Endodermal cell (in vitro differentiated cells): Measurements from ENCODE around the gene ADAM19. TPM values are rescaled to one million over a fixed set of nuclear protein-coding genes. Genes with fewer than 3 reads are reported as not detected.

Source experiments
- DNase-seq: peaks from one replicate; pipeline ENCODE4 v3.0.0-alpha.2; 2017
- H3K27ac ChIP-seq: 2 replicates; pipeline ENCODE4 v1.5.1; 2013; ENCODE audit warnings: mild to moderate bottlenecking, low read depth, low read length, moderate library complexity
- H3K27me3 ChIP-seq: 2 replicates; pipeline ENCODE4 v1.6.1; 2013; ENCODE audit warnings: mild to moderate bottlenecking, low read length, moderate library complexity; ENCODE audit not compliant: insufficient read depth, control insufficient read depth, poor library complexity, severe bottlenecking
- H3K36me3 ChIP-seq: 2 replicates; pipeline ENCODE4 v1.7.0; 2013; ENCODE audit warnings: mild to moderate bottlenecking, low read length, moderate library complexity; ENCODE audit not compliant: control insufficient read depth, insufficient read depth
- H3K4me1 ChIP-seq: one replicate; pipeline ENCODE4 v1.7.0; 2013; ENCODE audit warnings: low read length; ENCODE audit not compliant: control insufficient read depth, insufficient read depth
- H3K4me3 ChIP-seq: 2 replicates; pipeline ENCODE4 v1.5.1; 2013; ENCODE audit warnings: mild to moderate bottlenecking, low read length, moderate library complexity
- H3K9ac ChIP-seq: 2 replicates; pipeline ENCODE4 v1.6.1; 2013; ENCODE audit warnings: mild to moderate bottlenecking, low read length, moderate library complexity; ENCODE audit not compliant: poor library complexity, severe bottlenecking; ENCODE audit errors: extremely low read depth
- H3K9me3 ChIP-seq: 2 replicates; pipeline ENCODE4 v1.6.1; 2013; ENCODE audit warnings: mild to moderate bottlenecking, low read length, moderate library complexity; ENCODE audit not compliant: control insufficient read depth
- H3K27ac Mint-ChIP-seq: 2 replicates; pipeline ENCODE4 v1.8.0; 2020; ENCODE audit warnings: mixed read lengths
- H3K27me3 Mint-ChIP-seq: 2 replicates; pipeline ENCODE4 v1.8.0; 2021; ENCODE audit warnings: mild to moderate bottlenecking, mixed read lengths; ENCODE audit not compliant: insufficient read depth
- H3K36me3 Mint-ChIP-seq: 2 replicates; pipeline ENCODE4 v1.8.0; 2020; ENCODE audit warnings: low read depth, mixed read lengths
- H3K4me1 Mint-ChIP-seq: 2 replicates; pipeline ENCODE4 v1.8.0; 2020; ENCODE audit warnings: mixed read lengths
- H3K4me3 Mint-ChIP-seq: 2 replicates; pipeline ENCODE4 v1.8.0; 2020; ENCODE audit warnings: mild to moderate bottlenecking, moderate library complexity, mixed read lengths
- H3K9me3 Mint-ChIP-seq: 2 replicates; pipeline ENCODE4 v1.8.0; 2020; ENCODE audit warnings: mild to moderate bottlenecking, mixed read lengths
- CTCF ChIP-seq: fragments of 200-600 bp; sonication (generic); conservative IDR thresholded peaks from 2 replicates; pipeline ENCODE4 v1.5.0; 2021; ENCODE audit warnings: antibody characterized with exemption, mild to moderate bottlenecking
- WGBS, 2 experiments: methylation state at CpG; one replicate each; pipeline versions ENCODE4 v1.1.5 to v1.1.7; 2013; ENCODE audit warnings: missing lambda C conversion rate in 2 of 2, mixed read lengths in 1 of 2; ENCODE audit not compliant: insufficient coverage in 1 of 2, insufficient read length in 1 of 2; 5-methylcytosine and 5-hydroxymethylcytosine counted together
- total RNA-seq, 2 donors: library from RNA; stranded (reverse); fragmentation: NEBNext Ultra II Directional in 1 of 2; extraction: Animal tissue kit (Norgen Biotek cat#: 25700) in 1 of 2; gene quantifications; 2 replicates in 1 of 2; 3 replicates in 1 of 2; pipeline ENCODE4 v1.2.1, GENCODE V29; 2021

Gene ADAM19
- total RNA-seq, 2 donors from 2014 or later: 96.1 to 119 TPM

GRCh38 chr5:157491471-157491995, 84.0 kb downstream of the ADAM19 start:
- TF ChIP-seq CTCF: no peak
- no peaks in the 10 kb centered on the region for H3K9me3 Mint-ChIP-seq
- H3K36me3 ChIP-seq: peaks cover 96% of the 10 kb centered on the region
- no peaks in the 10 kb centered on the region for H3K4me1 ChIP-seq
- no peaks in the 10 kb centered on the region for H3K4me1 Mint-ChIP-seq
- WGBS, 2 experiments: 94 to 97% methylated on average over 9 to 11 of the region's 11 CpGs
- no peaks in the 10 kb centered on the region for H3K27me3 Mint-ChIP-seq
- no peak for DNase-seq
- no peak overlapping the region for H3K4me3 Mint-ChIP-seq
- peaks cover 68% of the 10 kb centered on the region for H3K36me3 Mint-ChIP-seq
- no peaks in the 10 kb centered on the region for H3K27me3 ChIP-seq
- no peak overlapping the region for H3K27ac ChIP-seq
- no peaks in the 10 kb centered on the region for H3K9me3 ChIP-seq
- no peak overlapping the region for H3K4me3 ChIP-seq
- H3K27ac Mint-ChIP-seq: no peak overlapping the region
- no peak overlapping the region for H3K9ac ChIP-seq

- Histone ChIP-seq H3K4me1 (no peaks in the 10 kb centered on the region), H3K36me3 (peaks cover 96% of the 10 kb centered on the region), H3K27ac (no peak overlapping the region), H3K9me3 (no peaks in the 10 kb centered on the region), H3K4me3 (no peak overlapping the region), H3K27me3 (no peaks in the 10 kb centered on the region), H3K9ac (no peak overlapping the region)
- no peak for DNase-seq
- no peak for TF ChIP-seq CTCF
- Mint-ChIP-seq H3K27me3 (no peaks in the 10 kb centered on the region), H3K36me3 (peaks cover 80% of the 10 kb centered on the region), H3K9me3 (no peaks in the 10 kb centered on the region), H3K4me3 (no peak overlapping the region), H3K27ac (no peak overlapping the region), H3K4me1 (no peaks in the 10 kb centered on the region)
- 97% methylated on average over 3 of the region's 3 CpGs; no CpG with 5 or more reads in 1 of the 2 experiments for WGBS, 2 experiments
These were observed 88.2 kb downstream of the ADAM19 start for GRCh38 chr5:157487358-157487757.

- Histone ChIP-seq H3K36me3 (peaks cover 94% of the 10 kb centered on the region), H3K9me3 (no peaks in the 10 kb centered on the region), H3K27me3 (no peaks in the 10 kb centered on the region), H3K4me1 (no peaks in the 10 kb centered on the region), H3K4me3 (no peak overlapping the region), H3K27ac (no peak overlapping the region), H3K9ac (no peak overlapping the region)
- H3K9me3 Mint-ChIP-seq: no peaks in the 10 kb centered on the region
- no peak for DNase-seq
- 91 to 96% methylated on average over 3 of the region's 3 CpGs for WGBS, 2 experiments
- H3K27ac Mint-ChIP-seq: no peak overlapping the region
- peaks cover 82% of the 10 kb centered on the region for H3K36me3 Mint-ChIP-seq
- TF ChIP-seq CTCF: no peak
- H3K4me1 Mint-ChIP-seq: no peaks in the 10 kb centered on the region
- no peak overlapping the region for H3K4me3 Mint-ChIP-seq
- H3K27me3 Mint-ChIP-seq: no peaks in the 10 kb centered on the region
These were observed 88.7 kb downstream of the ADAM19 start for GRCh38 chr5:157486861-157487260.
